CD4-positive, alpha-beta T cell treated with Interferon alpha-2 for 1 hour (primary cell): Measurements from ENCODE around the gene CNNM4.

Source experiments
- DNase-seq, 2 donors: peaks; one replicate each; pipeline ENCODE4 v3.0.0-alpha.2; 2020 to 2022

CNNM4 gene

DNA sequence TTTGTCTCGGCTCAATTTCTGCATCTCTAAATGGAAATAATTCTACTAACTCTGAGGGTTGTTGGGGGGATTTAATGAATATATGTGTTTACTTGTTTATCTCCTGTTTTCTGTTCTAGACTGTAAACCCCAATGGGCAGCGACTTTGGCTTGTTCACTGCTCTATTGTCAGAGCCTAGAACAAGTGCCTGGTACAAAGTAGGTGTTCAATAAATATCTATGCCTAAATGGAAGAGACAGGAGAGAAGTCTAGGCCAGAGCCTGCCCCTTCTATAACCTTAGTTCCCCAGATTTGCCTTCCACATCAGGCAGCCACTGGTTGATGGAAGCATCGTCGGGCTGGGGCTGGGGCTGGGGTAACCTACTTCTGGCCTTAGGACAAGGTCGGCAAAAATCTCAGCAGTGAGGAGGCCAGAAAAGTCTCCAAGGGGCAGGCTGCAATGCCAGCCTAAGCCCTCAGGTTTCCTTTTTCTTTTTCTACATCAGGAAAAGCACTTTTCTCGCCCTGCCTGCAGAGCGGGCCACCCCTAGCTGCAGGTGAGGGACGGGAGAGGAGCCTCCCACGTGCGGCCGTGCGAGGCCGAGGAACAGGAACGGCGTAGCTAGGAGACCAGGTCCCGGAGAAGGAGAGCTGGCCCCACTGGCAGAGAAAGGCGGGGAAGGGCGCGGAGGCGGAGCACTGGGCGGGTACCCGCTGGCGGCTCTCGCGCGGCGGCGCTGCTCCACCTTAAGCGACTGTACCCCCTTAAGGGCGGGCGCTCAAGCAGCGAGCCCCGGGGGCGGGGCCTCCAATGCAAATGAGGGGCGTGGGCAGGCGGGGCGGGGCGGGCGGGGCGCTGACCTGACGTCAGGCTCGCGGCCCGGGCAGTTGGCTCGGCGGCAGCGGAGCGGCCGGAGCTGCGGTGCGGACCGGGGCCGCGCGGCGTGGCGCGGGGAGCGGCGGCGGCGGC, at the start of gene CNNM4:
Gene CNNM4, plus strand, starts transcription at position 867 of the 950 bp plus-strand sequence. CDS start 98 bp downstream, outside the sequence.
- peak; percentile 91 to 92 for DNase-seq

DNA sequence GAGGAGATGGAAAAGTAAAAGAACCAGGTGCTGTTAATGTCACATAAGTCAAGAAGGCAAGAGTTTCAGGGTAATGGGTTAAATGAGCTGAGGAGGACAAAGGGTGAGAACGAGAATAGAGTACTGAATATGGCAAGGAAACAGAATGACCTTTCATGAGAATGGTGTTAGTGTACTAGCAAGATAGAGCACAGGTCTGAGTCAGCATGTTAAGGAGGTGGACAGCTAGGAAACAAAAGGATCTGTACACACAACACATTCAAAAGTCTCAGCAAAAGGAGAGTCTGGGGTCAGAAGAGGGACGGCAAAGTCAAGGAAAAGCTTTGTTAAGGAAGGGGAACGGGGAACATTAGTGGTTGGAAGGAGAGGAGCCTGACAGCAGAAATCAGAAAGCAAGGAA, 49.7 kb upstream of the CNNM4 start:
- no peak for DNase-seq

- DNase-seq = no peak
Observed at GRCh38 chr2:96715658-96716057, 45.0 kb upstream of the CNNM4 start.

DNA sequence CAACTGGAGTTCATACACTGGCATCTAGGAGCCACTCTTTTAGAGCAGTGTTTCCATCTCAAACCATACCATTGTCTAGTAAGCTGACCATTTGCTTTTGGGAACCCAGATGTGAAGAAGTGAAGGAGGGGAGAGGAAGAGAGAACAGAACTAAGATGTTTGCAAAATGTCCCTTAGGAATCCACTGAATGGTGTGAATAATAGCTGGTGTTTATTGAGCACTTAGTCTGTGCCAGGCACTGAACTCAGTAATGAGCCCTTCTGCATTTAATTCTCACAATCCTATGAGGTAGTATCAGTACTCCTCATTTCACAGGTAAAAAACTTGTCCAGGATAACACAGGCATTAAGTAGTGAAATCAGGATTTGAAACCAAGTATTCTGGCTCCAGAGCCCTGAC, 44.3 kb upstream of the CNNM4 start:
- no peak for DNase-seq

GRCh38 chr2:96726131-96726530, 34.6 kb upstream of the CNNM4 start:
- no peak for DNase-seq

GRCh38 chr2:96727431-96727830, 33.3 kb upstream of the CNNM4 start:
- DNase-seq = no peak

DNA sequence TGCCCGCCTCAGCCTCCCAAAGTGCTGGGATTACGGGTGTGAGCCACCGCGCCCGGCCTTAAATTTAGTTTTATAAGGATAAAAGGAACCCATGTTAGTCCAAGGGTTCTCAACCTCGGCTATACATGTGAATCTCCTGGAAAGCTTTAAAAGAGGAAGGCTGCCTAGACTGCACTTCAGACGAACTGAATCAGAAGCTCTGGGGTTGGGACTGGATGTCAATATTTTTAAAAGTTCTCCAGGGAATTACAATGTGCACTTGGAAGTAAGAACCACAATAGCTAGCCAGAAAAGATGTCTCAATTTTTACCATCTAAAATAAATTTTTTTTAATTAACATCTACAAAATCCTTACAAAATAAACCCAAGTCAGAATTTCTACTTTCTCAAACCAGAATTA, 31.0 kb upstream of the CNNM4 start:
- DNase-seq = no peak

- no peak for DNase-seq
Observed at GRCh38 chr2:96730212-96730611, 30.5 kb upstream of the CNNM4 start.

DNA sequence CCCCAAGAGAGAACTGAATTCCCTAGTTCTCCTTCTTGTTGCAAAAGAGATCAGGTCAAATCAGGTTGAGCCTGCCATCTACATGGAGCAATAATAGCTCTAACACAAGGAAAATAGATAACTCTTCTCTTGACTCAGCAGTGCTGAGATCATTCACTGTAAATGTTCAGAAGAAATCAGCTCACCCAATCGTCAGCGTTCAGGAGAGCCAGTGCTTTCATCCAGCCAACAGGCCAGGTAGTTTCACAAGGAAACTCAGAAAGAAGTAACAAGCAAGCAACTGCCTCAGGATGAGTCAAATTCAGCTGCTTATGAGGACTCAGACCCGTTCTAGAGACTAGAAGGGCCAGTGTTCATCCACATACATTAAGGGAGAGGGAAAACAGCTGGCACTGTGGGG, 26.8 kb upstream of the CNNM4 start:
- DNase-seq = no peak

DNA sequence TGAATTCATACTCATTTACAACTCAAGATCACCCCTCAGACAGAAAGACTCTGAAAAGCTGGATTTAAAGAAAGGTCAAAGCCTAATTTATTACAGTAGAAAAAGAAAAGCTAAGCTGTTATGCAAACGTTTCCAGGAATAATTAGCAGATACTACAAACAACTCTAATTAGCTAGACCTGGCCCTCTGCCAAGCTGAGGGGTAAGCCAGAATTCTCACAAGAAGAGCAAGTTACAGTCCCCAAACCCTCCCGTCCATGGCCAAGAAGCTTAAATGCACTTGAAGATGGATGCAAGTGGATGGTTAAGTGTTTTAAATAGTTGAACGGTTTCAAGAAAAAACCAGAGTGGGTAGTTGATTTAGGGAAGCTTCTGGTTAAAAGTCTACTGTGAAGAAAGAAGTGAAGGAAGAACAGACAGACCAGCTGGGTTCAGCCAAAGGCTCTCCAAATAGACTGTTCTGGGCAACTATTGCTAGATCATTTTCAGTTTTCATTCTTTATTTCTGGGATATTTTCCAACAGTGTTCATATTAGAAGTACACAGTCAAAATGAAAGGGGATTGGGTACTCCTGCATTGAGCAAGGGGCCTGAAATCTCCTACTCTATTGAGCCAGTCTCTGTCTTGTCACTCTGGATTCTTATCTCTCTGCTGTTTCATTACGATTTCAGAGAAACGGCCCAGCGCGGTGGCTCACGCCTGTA, 25.7 kb upstream of the CNNM4 start:
- DNase-seq = no peak

- no peak for DNase-seq
Observed at GRCh38 chr2:96737251-96737650, 23.5 kb upstream of the CNNM4 start.

DNA sequence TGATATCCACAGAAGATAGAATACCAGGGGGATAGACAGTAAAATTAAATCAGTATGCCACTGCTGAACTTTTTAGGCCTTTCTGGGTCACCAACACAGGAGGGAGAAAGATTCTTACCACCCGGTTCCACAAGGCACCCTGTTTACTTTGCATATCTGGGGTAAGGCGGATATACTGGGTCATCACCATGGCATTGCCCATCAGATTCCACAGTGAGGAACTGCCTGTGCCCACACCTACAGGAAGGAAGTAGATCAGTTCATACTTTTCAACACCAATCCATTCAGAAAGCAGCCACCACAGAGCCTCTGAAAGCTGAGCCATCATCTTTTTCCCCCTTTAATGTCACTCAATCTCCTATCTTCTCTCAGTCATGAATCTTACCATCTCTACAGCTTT, 22.9 kb upstream of the CNNM4 start:
- DNase-seq = peak in 1 of 2 donors; percentile 44

GRCh38 chr2:96739076-96739632, 21.5 kb upstream of the CNNM4 start:
- DNase-seq = no peak

DNA sequence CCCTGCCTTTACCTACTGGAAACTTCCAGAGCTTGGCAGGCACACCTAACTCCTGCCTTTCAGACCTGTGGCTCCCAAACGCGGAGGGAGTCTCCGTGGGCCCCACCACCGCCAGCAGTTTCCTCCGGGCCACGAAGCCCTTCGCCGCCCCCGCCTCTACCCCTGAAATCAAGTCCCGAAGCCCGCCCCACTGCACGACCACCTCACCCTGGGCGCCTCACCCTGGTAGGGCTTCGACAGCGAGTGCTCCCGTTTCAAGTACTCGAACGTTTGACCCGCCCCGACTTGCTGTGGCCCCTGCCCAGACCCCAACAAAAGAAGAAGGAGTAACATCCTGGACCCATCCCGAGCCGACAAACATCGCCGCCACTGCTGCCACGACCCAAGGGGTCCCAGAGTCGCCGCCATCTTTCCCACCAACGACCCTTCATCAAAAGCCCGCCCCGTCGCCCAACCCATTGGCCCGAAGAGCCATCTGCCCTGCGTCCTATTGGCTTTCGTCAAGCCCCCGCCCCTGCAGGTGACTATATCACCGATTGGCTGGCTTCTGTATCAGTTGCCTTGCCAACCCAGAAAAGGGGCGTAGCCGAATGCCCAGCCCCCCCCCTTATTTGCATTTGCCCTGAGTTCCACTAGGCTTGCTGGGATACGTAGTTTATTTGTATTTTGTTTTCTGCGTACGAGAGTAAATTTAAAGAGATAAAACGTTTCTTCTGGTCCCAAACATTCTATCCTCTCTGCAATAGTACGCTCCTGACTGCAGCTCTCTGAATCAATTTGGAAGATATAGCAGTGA, 20.9 kb upstream of the CNNM4 start, which contains the start of gene LMAN2L:
Gene LMAN2L, minus strand, starts transcription at position 432 of the 796 bp plus-strand sequence. Its CDS starts 24 bp downstream, at position 408.
- peak; percentile 97 to 98 for DNase-seq

DNA sequence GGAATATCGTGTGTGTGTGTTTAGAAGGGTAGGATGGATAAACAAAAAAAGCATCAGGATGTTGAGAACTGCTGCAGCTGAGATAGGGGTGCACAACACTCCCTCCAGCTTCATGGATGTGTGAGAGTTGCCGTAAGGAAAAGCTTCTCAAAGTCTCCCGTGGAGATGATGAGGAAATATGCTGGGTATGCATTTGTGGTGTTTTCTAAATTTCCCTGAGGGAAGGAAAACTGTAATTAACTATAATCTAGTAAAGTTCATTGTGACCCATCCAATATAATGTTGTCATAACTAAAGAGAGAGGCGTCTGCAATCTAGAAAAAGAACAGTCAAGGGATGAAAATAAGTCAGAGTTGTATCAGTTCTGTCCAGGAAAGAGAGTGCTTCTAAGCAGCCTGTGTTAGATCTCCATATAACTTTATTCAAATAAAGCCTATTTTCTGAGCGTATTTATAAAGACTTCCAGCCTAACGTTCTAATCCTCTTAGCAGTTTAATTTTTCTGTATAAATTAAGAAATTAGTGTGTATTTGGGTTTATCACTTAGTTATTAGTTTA, 13.6 kb upstream of the CNNM4 start:
- DNase-seq = no peak

DNA sequence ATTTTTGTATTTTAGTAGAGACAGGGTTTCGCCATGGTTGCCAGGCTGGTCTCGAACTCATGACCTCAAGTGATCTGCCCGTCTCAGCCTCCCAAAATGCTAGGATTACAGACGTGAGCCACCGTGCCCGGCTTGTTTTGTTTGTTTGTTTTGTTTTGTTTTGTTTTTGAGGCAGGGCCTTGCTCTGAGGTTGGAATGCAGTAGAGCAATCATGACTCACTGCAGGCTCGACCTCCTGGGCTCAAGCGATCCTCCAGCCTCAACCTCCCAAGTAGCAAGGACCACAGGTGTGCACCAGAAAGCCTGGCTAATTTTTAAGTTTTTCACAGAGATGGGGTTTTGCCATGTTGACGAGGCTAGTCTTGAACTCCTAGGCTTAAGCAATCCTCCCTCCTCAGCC, 8.9 kb upstream of the CNNM4 start:
- no peak for DNase-seq

GRCh38 chr2:96753661-96754282, 6.9 kb upstream of the CNNM4 start:
- no peak for DNase-seq

- DNase-seq = no peak
Observed at GRCh38 chr2:96754317-96754716, 6.4 kb upstream of the CNNM4 start.

- DNase-seq = no peak
Observed at GRCh38 chr2:96756788-96757476, 3.8 kb upstream of the CNNM4 start.

DNA sequence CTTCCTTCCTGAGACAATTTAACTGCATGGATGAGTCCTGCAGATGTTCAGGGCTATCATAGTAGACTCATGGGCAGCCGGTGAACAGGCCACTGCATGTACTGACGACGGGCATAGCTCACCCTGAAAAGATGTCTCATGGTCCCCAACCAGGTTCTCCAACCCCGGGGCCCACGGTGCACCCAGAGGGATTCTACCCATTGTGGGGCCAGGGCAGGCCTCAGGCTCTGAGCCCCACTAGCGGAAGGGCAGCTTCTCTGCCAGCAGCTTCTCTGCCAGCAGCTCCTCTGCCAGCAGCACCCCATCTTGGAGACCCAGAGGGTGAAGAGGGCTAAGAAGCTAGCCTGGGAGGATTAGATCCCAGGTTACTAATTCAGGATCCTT, 3.2 kb upstream of the CNNM4 start:
- no peak for DNase-seq

GRCh38 chr2:96758987-96759386, 1.7 kb upstream of the CNNM4 start:
- no peak for DNase-seq
